Stimulated activated CD4-positive, alpha-beta T cell treated with anti-CD3 and anti-CD28 coated beads, Interleukin-12 subunit alpha, Interleukin-12 subunit beta, amount 100 ng/mL, for 4 hours (primary cell): ENCODE measurements around the gene SEBOX.

ENCODE experiments used
- DNase-seq: peaks from one replicate; pipeline ENCODE4 v3.0.0-alpha.2; 2020

The SEBOX gene, protein sequence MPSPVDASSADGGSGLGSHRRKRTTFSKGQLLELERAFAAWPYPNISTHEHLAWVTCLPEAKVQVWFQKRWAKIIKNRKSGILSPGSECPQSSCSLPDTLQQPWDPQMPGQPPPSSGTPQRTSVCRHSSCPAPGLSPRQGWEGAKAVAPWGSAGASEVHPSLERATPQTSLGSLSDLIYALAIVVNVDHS

DNA sequence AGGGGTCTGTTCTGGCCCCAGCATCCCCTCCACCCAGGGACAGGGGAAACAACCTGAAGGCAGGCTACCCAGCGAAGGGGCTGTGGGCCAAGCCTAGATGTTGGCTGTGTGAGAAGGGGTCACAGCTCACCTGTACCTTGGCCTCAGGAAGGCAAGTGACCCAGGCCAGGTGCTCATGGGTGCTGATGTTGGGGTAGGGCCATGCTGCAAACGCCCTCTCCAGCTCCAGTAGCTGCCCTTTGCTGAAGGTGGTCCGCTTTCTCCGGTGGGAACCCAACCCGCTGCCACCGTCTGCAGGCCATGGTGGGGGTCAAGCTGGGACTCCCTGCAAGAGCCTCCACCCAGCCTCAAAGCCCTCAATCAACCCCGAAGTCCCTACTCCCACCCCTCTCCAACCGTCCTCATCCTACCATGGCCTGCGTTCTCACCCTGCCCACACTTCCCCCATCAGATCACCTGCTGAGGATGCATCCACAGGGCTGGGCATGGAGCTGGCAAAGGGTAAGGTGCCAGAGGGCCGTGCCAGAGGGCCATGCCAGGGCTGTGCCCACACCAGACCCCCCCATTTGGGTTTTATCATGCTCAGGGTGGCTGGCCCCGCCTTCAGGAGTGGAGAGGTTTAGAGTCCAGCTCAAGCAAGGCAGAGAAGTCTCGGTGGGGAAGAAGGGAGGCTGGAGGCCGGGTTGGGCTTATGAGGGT, at the start of gene SEBOX:
TSS of gene SEBOX (minus strand) at position 535 of the 699 bp plus-strand sequence. CDS start at position 487, 48 bp downstream.
- DNase-seq = no peak

DNA sequence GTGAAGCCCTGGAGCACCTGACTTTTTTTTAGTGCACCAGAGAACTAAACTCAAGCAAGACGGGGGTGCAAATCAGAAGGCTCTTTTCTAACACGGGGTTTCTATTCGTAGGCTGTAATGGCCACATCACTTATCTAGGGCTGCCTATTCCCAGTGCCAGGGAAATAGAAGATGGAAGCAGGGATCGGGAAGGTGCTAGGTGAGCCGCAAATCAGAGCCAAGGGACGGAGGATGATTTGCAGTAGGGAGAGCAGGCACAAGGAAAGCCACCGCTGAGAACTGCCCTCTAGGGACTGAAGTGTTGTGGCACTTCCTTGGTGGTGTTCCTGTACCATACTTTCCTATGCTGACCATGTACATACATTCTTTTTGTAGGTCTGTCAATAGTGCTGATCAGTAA, 48.8 kb upstream of the SEBOX start:
- DNase-seq = no peak

DNA sequence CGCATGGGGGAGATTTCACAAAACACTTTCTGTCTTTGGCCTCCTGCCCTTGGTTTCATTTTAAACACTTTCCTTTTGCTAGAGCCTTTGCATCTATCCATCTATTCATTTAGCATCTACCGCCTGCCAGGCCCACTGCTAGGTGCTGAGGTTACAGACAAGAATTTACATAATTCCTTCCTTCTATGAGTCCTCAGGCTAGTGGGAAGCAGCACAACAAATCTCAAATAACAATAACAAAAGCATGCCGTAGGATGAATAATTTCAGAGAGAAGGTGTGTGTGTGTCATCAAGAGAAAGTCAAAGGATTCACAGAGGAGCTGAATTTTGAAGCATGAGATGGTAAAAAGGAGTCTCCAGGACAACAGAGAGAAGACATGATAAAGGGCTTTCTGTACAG, 47.1 kb upstream of the SEBOX start:
- no peak for DNase-seq

DNA sequence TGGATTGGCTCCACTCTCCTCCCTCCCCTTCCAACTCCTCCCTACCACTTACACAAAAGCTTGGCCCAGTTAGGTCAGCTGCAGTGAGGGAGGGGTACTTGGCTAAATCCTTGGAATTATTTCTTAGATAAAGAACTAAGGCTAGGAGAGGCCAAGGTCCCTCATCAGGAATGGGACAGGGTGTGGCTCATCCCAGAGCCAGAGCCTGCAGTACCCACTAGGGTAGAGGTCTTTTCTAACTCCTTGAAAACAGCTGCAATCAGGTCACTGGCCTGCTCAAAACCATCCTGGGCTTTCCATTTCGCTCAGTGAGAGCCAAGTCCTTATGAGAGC, 42.9 kb upstream of the SEBOX start:
- no peak for DNase-seq

DNA sequence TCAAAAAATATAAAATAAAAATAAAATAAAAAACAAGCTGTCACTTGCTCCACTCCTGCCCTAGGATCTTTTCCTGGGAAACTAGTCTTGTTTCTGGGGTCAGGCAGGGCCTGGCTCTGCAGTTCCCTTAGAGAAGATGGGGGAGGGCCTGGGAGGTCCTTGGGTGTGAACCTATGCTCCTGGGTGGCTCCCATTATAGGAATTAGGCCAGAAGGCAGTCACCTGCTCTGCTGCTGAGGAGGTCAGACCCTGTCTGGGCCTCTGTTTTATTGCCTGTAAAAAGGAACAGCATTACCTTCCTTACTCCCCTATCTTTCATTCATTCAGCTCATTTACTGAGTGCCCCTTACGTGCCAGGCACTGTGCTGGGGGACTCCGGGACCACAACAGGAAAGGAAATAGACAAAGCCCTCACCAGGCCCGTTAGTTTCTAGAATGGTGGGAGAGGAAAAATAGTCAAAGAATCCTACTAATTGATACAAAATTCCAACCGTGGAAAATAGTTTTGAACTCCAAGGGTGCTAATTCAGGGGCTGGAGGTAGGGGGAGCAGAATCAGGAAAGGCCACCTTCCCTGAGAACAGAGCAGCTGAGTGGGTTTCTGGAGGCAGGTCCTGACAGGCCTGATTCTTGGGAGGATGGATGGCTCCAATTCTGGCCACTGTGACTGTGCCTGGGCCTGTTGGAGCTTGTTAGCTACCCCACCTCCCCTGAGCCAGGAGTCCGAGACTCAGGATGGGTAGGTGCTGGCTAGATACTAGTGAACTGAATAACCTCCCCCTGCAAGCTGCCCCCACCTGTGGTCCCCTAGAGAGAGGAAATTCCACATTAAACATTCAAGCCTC, 42.4 kb upstream of the SEBOX start:
- DNase-seq = no peak

DNA sequence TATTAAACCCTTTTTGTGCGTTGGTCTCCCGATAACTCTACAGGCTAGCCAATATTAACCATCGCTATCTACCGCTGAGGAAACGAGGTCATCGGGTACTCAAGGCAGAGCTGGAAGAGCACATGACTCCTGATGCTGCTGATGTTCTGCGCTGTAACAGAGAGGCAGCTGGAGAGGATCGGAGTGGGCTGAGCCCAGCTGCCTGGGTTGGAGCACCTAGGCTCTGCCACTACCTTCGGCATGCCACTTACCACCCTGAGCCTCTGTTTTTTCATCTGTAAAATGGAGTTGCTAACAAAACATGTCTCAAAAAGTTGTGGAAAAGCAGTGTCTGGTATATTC, 41.4 kb upstream of the SEBOX start:
- DNase-seq = no peak

DNA sequence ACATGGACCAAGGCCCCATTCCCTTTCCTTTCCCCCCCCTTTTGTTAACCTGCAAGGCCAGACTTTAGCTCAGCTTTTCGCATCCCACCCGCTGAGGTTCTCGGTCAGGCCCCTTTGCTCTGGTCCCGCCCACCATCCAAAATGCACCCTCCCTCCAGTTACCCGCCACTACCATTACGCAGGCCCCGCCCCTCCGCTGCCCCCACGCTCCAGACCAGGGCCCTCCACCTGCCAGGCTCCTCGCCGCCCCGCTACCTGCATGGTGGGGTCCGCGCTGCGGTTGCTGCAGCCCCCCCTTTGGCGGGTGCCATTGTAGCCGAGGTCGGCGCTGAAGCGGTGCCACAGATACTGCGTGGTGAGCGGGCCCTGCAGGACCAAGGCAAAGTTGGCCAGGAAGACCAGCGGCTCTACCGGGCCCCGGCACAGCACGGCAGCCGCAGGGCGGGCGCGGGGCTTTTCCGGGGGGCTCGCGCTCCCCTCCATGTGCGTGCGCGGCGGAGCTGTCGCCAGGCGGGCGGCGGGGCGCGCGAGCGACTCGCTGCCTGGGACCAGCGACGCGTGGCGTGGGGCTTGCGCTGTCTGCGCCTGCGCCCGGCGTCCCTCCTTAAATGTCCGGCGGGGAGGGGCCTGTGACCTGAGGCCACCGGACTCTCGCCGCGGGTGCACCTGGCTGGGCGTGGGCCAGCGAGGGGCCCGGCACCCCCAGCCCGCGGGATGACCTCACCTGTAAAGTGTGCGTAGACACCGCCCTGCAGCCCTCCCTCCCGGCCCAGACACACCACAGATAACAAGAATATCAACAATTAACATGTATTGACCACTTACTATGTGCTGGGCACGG, 40.9 kb upstream of the SEBOX start, which contains the start of gene SLC46A1:
TSS of gene SLC46A1 (minus strand) at position 581 of the 841 bp plus-strand sequence. CDS start at position 483, 98 bp downstream.
- peak; percentile 64 for DNase-seq

DNA sequence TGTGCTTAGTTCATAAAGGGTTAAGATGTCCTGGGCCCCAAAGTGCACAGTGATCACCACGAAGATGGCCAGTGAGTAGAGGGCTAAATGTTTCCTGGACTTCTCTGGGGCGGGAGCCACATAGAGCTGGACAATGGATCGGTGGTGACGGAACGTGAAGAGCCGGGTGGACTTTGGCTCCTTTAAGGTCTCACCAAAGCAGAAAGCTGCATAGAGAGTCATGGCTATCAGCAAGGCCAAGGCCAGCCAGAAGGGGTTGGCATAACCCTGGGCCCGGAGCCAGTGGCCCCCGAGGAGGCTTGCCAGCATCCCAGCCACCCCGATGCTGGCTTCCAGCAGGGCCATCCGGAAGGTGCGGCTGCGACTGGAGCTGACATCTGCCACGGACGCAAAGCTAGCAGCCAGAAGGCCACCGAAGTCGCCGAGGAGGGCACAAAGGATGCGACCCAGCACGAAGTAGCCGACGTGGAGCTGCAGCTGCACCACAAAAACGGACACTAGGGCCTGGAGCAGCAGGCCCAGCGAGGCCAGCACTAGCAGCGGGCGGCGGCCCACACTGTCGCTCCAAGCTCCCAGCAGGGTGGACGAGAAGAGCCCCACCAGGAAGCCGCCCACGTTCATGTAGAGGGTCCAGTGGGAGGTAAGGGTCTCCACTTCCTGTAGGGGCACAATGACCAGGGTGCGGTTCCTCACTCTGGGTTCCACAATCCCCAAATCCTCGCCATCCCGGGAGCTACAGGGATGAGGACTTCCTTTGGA, 40.0 kb upstream of the SEBOX start:
- DNase-seq = no peak

DNA sequence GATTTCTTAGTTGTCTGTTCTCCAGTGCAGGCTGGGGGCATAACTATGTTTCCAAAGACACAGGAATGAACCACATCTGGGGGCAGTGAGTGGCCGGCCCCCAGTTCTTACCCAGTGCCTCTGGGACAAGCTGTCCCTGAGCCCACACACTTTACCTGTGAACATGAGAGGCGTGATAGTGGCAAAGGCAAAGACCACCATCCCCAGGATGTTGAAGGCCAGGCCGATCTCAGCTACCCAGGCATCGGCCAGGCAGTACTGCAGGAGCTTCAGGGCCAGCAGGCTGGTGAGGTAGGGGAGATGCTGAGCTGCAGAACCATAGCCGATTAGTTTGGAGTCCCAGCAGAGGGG, 39.4 kb upstream of the SEBOX start:
- no peak for DNase-seq

DNA sequence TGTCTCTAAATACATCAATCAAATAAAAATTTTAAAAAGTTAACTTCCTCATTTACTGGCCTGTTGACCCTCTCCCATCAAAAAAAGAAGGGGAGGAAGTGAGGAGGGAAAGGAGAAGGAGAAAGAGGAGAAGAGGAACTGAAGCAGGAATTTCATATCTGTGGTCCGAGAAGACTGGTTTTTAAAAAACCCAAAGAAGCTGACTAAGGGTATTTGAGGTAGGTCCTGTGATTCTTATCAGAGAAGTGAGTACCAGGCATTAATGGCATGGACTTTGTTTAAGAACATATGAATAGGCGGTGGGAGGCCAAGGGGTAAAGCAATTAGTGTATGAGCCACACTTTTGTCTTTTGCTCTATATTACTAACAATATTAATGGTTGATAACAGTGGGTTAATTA, 39.0 kb upstream of the SEBOX start:
- no peak for DNase-seq

DNA sequence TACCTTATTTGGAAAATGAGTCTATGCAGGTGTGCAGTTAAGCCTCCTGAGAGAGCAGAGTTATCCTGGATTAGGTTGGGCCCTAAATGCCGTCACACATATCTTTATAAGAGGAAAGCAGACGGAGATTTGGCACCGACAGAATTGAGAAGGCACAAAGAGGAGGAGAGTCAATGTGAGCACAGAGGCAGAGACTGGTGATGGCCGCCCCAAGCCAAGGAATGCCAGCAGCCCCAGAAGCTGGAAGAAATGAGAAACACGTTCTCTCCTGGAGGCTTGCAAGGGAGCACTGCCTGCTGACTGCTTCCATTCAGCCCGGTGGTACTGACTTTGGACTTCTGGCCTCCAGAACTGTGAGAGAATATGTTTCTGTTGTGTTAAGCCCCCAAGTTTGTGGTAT, 37.8 kb upstream of the SEBOX start:
- no peak for DNase-seq

DNA sequence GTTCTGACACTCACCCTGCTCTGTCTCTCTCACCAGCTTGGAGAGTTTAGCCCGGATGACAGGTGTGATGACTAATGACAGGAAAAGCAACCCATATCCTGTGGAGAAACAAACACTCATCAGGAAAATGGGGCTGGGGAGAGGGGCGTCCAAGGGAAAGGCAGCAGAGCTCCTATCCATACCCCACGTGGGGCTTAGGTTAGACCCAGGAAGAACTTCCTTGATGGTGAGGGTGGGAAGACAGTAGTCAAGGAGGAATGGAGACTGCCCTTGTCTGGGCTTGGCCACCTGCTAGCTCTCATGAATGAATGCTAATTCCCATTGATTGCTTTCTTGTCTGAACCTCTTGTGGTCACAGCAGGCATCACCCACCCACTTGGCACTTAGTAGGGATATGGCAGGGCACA, 37.2 kb upstream of the SEBOX start:
- no peak for DNase-seq

DNA sequence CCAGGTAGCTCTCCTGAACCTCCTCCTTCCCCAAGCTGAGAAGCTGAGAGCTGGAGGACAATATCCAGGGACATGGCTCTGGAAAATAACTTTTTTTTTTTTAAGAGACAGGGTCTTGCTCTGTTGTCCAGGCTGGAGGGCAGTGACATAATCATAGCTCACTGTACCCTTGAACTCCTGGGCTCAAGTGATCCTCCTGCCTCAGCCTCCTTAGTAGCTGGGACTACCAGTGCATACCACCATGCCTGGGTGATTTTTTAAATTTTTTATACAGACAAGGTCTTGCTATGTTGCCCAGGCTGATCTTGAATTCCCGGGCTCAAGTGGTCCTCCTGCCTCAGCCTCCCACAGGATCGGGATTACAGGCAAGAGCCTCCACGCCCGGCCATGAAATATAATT, 34.8 kb upstream of the SEBOX start:
- no peak for DNase-seq

DNA sequence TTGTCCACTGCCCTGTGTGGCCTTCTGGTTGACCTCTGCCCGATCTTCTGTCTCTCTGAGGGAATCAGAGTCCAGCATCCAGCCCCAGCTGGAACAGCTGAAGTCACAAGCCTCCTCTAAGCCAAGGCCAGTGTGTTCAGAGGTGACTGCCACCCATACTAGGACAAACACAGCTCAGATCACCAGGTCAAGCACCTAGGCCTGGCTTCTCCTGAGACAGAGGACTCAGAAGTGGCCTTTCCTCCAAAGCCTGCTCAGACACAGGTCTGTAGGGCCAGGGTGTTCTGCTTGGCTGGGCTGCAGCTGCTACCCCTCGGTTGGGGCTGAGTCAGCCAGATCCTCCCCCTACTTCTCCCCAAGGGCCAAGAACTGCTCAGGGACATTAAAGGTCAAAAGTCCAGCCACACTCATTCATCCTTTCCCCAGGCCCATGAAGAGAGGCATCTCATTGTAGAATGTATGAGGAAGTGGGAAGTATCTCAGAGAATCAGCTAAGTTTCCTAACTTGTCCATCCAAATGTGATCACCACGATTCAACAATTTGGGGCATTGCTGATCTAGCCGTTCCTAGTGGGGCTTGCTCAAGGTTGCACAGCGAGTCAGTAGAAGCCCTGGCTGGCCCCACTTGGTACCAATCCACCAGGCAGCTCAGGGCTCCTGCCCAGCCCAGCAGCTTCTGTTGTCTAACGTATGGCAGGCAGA, 33.4 kb upstream of the SEBOX start:
- no peak for DNase-seq

DNA sequence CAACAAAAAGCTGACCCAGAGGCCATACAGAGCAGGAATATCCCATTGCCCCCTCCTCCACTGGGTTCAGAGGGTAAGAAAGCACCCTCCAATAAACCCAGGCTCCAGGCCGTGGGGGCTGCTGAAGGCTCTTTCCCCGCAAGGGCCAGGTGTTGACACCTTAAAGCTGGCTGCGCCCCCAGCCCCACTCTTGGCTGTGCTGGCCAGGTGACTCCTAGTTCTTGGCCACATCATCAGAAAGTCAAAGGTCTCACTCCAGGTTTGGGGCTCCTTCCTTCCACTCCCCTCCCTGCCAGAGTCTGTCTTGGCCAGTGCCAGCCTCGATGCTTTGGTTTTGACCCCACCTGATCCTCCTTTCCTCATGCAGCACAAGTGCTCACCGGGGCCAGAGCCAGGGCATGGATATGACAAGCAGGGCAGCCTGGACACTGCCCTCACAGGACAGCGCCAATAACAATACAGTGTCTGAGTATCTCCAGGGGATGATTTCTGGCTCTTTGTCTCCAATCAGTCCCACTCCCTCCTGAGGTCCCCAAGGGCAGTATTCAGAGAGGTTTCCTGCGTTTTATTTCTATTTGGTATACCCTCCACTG, 32.8 kb upstream of the SEBOX start:
- no peak for DNase-seq

DNA sequence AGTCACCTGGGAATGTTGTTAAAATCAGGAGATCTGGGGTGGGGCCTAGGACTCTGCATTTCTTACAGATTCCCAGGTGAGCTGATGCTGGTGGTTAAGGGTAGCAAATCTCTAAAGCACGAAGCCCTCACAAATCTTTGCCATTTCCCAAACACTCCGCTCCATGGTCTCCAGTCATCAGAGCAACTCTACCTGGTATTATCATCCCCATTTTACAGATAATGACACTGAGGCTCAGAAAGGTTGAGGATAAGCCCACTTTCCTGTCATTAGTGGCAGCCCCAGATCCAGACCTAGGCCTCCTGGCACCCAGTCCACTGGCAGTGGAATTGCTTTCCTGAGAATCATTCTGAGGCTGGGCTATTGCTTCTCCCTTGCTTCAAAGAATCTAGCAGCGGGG, 32.3 kb upstream of the SEBOX start:
- no peak for DNase-seq

DNA sequence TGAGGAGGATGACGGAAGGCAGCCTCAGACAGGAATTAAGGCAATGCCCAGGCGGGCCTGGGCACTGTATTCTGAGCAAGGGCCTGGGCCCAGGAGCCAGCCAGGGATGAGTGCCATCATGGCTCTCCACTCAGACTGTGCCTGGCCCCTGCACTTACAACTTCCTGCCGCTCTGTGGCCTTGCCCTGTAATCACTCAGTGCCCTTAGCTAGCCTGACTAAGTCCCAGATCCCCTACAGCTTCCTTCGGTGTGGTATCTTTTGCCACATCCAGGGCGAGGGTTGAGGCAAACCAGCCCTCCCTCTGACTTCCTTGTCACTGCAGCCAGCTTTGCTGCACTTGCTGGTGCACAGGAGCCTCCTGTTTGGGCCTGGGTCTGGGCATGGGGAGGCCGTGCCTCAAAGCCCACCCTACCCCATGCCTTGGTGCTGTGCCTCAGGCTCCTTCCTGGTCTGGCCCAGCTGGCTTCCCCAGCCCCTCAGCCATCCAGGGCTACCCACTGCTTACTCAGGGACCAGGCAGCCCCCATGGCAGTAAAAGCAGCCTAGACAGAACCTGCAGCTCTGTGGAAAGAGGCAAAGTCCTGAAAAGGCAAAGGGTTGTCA, 31.7 kb upstream of the SEBOX start:
- no peak for DNase-seq

DNA sequence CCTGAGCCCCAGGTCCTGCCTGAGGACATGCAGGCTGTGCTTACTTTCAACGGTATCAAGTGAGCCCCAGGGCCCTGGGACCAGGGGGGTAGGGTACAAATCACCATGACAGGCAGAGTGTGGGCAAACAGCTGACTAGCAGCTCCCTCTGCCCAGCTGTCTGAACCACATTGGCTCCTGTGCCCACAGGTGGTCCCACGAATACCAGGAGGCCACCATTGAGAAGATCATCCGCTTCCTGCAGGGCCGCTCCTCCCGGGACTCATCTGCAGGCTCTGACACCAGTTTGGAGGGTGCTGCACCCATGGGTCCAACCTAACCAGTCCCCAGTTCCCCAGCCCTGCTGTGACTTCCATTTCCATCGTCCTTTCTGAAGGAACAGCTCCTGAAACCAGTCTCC, 31.0 kb upstream of the SEBOX start:
- DNase-seq = no peak

DNA sequence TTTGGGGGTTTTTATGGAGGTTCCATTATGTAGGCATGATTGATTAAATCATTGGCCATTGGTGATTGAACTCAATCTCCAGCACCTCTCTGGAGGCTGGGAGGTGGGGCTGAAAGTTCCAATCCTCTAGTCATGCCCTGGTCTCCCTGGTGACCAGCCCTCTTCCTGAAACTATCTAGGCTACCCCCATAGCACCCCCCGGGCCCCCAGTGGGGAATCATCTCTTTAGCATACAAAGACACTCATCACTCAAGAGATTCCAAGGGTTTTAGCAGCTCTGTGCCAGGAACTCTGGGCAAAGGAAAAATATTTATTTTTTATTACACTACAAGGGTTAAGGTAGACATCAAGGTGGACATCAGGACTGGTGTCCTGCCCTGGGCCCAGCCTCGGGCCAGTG, 30.4 kb upstream of the SEBOX start:
- DNase-seq = no peak

DNA sequence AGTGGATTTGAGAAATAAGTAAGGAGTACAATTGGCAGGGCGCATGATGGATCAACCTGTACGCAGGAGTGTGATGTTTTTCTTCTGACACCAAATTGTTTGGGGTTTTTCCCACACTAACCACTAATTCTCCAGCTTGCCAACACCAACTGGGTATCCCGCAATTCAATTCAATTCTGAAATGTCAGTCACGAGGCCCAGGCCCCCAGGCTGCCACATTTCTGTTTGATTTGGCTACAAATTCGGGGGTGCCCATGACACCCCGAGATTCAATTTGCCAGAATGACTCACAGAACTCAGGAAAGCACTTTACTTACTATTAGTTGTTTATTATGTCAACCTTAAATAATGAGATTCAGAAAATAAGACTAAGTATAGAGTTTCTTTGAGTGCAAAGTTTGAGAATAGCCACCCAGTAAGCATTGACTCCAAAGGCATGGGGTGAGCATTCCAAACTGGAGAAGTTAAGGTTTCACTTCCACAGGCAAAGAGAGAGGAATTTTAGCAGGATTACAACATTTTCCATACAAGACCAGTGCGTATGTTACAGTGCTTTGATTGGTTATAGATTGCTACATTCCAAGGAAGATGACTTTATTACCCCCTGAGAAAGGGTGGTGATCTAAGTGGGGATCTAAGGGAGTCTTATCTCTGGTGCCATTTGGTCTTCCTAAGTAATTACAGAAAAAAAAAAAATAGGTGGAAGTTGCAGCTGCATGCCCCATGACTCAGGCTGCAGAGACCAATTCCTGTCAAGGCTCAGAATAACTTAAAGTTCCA, 29.5 kb upstream of the SEBOX start:
- no peak for DNase-seq
